Measurements from ENCODE around the gene ABCC1. TPM values are rescaled to one million over a fixed set of nuclear protein-coding genes. Genes with fewer than 3 reads are reported as not detected.

The ABCC1 gene
- total and polyA plus RNA-seq, 12 donors: 6.1 to 32.8 (median 21.6) TPM

- H3K4me1 ChIP-seq: peaks cover 3 to 35% (median 15%) of the 10 kb centered on the region in 9 donors
- no peak overlapping the region for H3K4me3 ChIP-seq
- WGBS, 2 donors: 59 to 83% methylated on average over 12 of the region's 12 CpGs
- H3K27me3 ChIP-seq: no peaks in the 10 kb centered on the region
- peak in 4 of 9 donors; percentile 27 to 45 (median 34) for TF ChIP-seq CTCF (IDR thresholded peaks at IDR 0.05)
- intact Hi-C loops (cut with DNase I): loop anchor here in 1 of 10 donors (10.0 kb wide), 1 partner anchor 91 kb away; no protein-coding TSS in a partner anchor
- DNase-seq (no peak), ATAC-seq (no peak)
- peak overlapping the region in 1 of 10 donors; percentile 43 for H3K27ac ChIP-seq
- H3K9me3 ChIP-seq: no peaks in the 10 kb centered on the region
- H3K36me3 ChIP-seq: peaks cover 0 to 95% (median 18%) of the 10 kb centered on the region in 9 donors
These were observed 96.5 kb downstream of the ABCC1 start for GRCh38 chr16:16045879-16046278.

GRCh38 chr16:16047761-16048160, 98.3 kb downstream of the ABCC1 start:
- peak overlapping the region in 3 of 10 donors; percentile 16 to 61 (median 29) for H3K27ac ChIP-seq

GRCh38 chr16:16048904-16049582, 99.6 kb downstream of the ABCC1 start:
- intact Hi-C loops (cut with DNase I): loop anchor here in 1 of 10 donors (10.0 kb wide), 1 partner anchor 94 kb away; no protein-coding TSS in a partner anchor
- peak overlapping the region in 5 of 10 donors; percentile 3 to 79 (median 42) for H3K27ac ChIP-seq
- peak; percentile 78 to 97 (median 92) for ATAC-seq
- no peak overlapping the region for H3K4me3 ChIP-seq
- peaks cover 0 to 22% (median 12%) of the 10 kb centered on the region in 9 donors for H3K4me1 ChIP-seq
- H3K27me3 ChIP-seq: no peaks in the 10 kb centered on the region
- peak; percentile 41 to 63 for DNase-seq
- TF ChIP-seq CTCF (IDR thresholded peaks at IDR 0.05): no peak
- no peaks in the 10 kb centered on the region for H3K9me3 ChIP-seq
- peaks cover 0 to 99% (median 24%) of the 10 kb centered on the region in 9 donors for H3K36me3 ChIP-seq
- 65 to 82% methylated on average over 6 of the region's 6 CpGs for WGBS, 2 donors

More at GRCh38 chr16:16047761-16048160, 98.3 kb downstream of the ABCC1 start:
- no peaks in the 10 kb centered on the region for H3K9me3 ChIP-seq
- H3K4me3 ChIP-seq: no peak overlapping the region
- intact Hi-C loops (cut with DNase I): loop anchor here in 1 of 10 donors (10.0 kb wide), 1 partner anchor 93 kb away; no protein-coding TSS in a partner anchor
- no peak for ATAC-seq
- whole genome bisulfite sequencing, 2 donors: 69 to 80% methylated on average over 11 of the region's 11 CpGs
- DNase-seq: no peak
- H3K27me3 ChIP-seq: no peaks in the 10 kb centered on the region
- H3K36me3 ChIP-seq: peaks cover 0 to 95% (median 25%) of the 10 kb centered on the region in 9 donors
- H3K4me1 ChIP-seq: peaks cover 0 to 22% (median 12%) of the 10 kb centered on the region in 9 donors
- no peak for TF ChIP-seq CTCF (IDR thresholded peaks at IDR 0.05)

- WGBS, 2 donors: 77 to 78% methylated on average over 6 of the region's 6 CpGs
- intact Hi-C loops (cut with DNase I): no loop called here
- peak in 3 of 8 donors; percentile 23 to 54 (median 25) for ATAC-seq
- H3K4me1 ChIP-seq: peaks cover 0 to 19% (median 10%) of the 10 kb centered on the region in 9 donors
- no peaks in the 10 kb centered on the region for H3K9me3 ChIP-seq
- H3K4me3 ChIP-seq: no peak overlapping the region
- no peaks in the 10 kb centered on the region for H3K27me3 ChIP-seq
- DNase-seq: no peak
- H3K27ac ChIP-seq: peak overlapping the region in 6 of 10 donors; percentile 2 to 79 (median 45)
- peaks cover 0 to 99% (median 24%) of the 10 kb centered on the region in 9 donors for H3K36me3 ChIP-seq
- no peak for TF ChIP-seq CTCF (IDR thresholded peaks at IDR 0.05)
These were observed 100.7 kb downstream of the ABCC1 start for GRCh38 chr16:16050106-16050505.
